Testis (tissue), 2 donors: ENCODE data around the gene TRIP12.

Source experiments
- CTCF ChIP-seq, 3 experiments: fragments of 450-650 bp in 2 of 3; fragments of 200-600 bp in 1 of 3; sonication (generic) in 1 of 3; IDR thresholded peaks; one replicate each; pipeline ENCODE4 v1.5.1; 2016 to 2019; ENCODE audit warnings: antibody characterized with exemption in 3 of 3, mild to moderate bottlenecking in 2 of 3, moderate library complexity in 1 of 3
- POLR2A ChIP-seq: fragments of 450-650 bp; IDR thresholded peaks from one replicate; pipeline ENCODE4 v1.6.1; 2017; ENCODE audit warnings: antibody characterized with exemption, mild to moderate bottlenecking, moderate library complexity

GRCh38 chr2:229943171-229943570 lies 21.4 kb upstream of the TRIP12 start:
- TF ChIP-seq CTCF (IDR thresholded peaks at IDR 0.05) (no peak), POLR2A (no peak)
